Endothelial cell of umbilical vein (primary cell): ENCODE measurements around the gene RIMBP2. TPM values are rescaled to one million over a fixed set of nuclear protein-coding genes. Genes with fewer than 3 reads are reported as not detected.

ENCODE experiments used
- BruUV-seq: library from RNA; stranded (reverse); fragments of 400-500 nt; replicated peaks from 2 replicates; lab custom pipeline; 2021; lab: Mats Ljungman, UMichigan
- CTCF ChIA-PET: fragments of 300-600, 350-600 bp; sonication (Branson Sonifier 250); formaldehyde crosslinking; loops from one replicate; lab custom pipeline; 2021; ENCODE audit warnings: antibody characterized with exemption, inconsistent platforms; lab: Charles Lee
- POLR2A ChIA-PET: fragments of 300-600, 350-600 bp; sonication (Branson Sonifier 250); formaldehyde crosslinking; loops from one replicate; lab custom pipeline; 2021; ENCODE audit warnings: antibody characterized with exemption, inconsistent platforms; lab: Charles Lee
- DNase-seq: peaks from one replicate; pipeline ENCODE4 v3.0.0-alpha.2; 2011; ENCODE audit warnings: low read depth, low spot score
- FAIRE-seq: peaks from 2 replicates; lab custom pipeline; 2011; peaks lifted over from hg19 to GRCh38; lab: Jason Lieb, UNC
- H2AFZ ChIP-seq: 2 replicates; pipeline ENCODE4 v1.6.0; 2012; ENCODE audit warnings: low read depth, low read length, control low read depth, inconsistent platforms
- H3K27ac ChIP-seq: 2 replicates; pipeline ENCODE4 v1.5.1; 2011; ENCODE audit warnings: low read depth, mild to moderate bottlenecking, control low read depth, low read length, moderate library complexity; ENCODE audit not compliant: insufficient read depth
- H3K27me3 ChIP-seq, 2 experiments: 2 replicates each; pipeline versions ENCODE4 v1.6.0 to v1.6.1; 2011; ENCODE audit warnings: low read length in 2 of 2, mixed read lengths in 1 of 2; ENCODE audit not compliant: control insufficient read depth in 2 of 2, insufficient read depth in 2 of 2
- H3K36me3 ChIP-seq, 2 experiments: 2 replicates in 1 of 2; 3 replicates in 1 of 2; pipeline ENCODE4 v1.5.1; 2011; ENCODE audit warnings: low read length in 2 of 2, mild to moderate bottlenecking in 1 of 2, moderate library complexity in 1 of 2; ENCODE audit not compliant: control insufficient read depth in 2 of 2, insufficient read depth in 2 of 2; ENCODE audit errors: extremely low read depth in 1 of 2
- H3K4me1 ChIP-seq: 3 replicates; pipeline ENCODE4 v1.5.1; 2011; ENCODE audit warnings: mild to moderate bottlenecking, low read length; ENCODE audit not compliant: control insufficient read depth, insufficient read depth; ENCODE audit errors: extremely low read depth
- H3K4me2 ChIP-seq: 2 replicates; pipeline ENCODE4 v1.6.1; 2011; ENCODE audit warnings: low read length, control low read depth, mixed read lengths; ENCODE audit not compliant: insufficient read depth
- H3K4me3 ChIP-seq, 3 experiments: fragments of 200-600 bp in 1 of 3; sonication (generic), shearing (Covaris generic) in 1 of 3; replicated peaks in 1 of 3; 2 replicates each; pipeline ENCODE4 v1.5.1; 2011 to 2016; ENCODE audit warnings: control low read depth in 3 of 3, low read length in 3 of 3, mild to moderate bottlenecking in 2 of 3, inconsistent platforms in 1 of 3, low read depth in 1 of 3, moderate library complexity in 1 of 3; ENCODE audit not compliant: insufficient read depth in 1 of 3
- H3K79me2 ChIP-seq: 2 replicates; pipeline ENCODE4 v1.6.0; 2012; ENCODE audit warnings: low read length, inconsistent platforms; ENCODE audit not compliant: control insufficient read depth, insufficient read depth
- H3K9ac ChIP-seq: replicated peaks from 2 replicates; pipeline ENCODE3; 2011; ENCODE audit warnings: low read length, control low read depth; ENCODE audit not compliant: insufficient read depth; ENCODE audit errors: extremely low read depth
- H3K9me1 ChIP-seq: replicated peaks from 3 replicates; pipeline ENCODE4 v1.6.0; 2011; ENCODE audit warnings: mild to moderate bottlenecking, low read length; ENCODE audit not compliant: control insufficient read depth, insufficient read depth; ENCODE audit errors: extremely low read depth
- H3K9me3 ChIP-seq: replicated peaks from 2 replicates; pipeline ENCODE4 v1.5.1; 2012; ENCODE audit warnings: low read length, inconsistent platforms; ENCODE audit not compliant: control insufficient read depth, insufficient read depth
- H4K20me1 ChIP-seq: replicated peaks from 2 replicates; pipeline ENCODE3; 2011; ENCODE audit warnings: mild to moderate bottlenecking, low read length; ENCODE audit not compliant: control insufficient read depth, insufficient read depth; ENCODE audit errors: extremely low read depth
- EZH2 ChIP-seq: IDR thresholded peaks from 2 replicates; pipeline ENCODE4 v1.6.1; 2012; ENCODE audit warnings: borderline replicate concordance, low read depth, mild to moderate bottlenecking, moderate library complexity, low read length, inconsistent platforms; ENCODE audit not compliant: severe bottlenecking
- FOS ChIP-seq: IDR thresholded peaks from 2 replicates; pipeline ENCODE4 v1.6.1; 2011; ENCODE audit warnings: mild to moderate bottlenecking, low read length, moderate library complexity, borderline replicate concordance; ENCODE audit not compliant: insufficient read depth
- GATA2 ChIP-seq: IDR thresholded peaks from 2 replicates; pipeline ENCODE4 v1.7.0; 2011; ENCODE audit warnings: low read depth, mild to moderate bottlenecking, moderate library complexity, mixed read lengths, low read length; ENCODE audit not compliant: insufficient read length, insufficient read depth
- JUN ChIP-seq: IDR thresholded peaks from 2 replicates; pipeline ENCODE4 v1.6.1; 2011; ENCODE audit warnings: borderline replicate concordance, low read depth; ENCODE audit not compliant: insufficient read length, insufficient read depth
- MYC ChIP-seq: IDR thresholded peaks from one replicate; pipeline ENCODE4 v1.6.1; 2011; ENCODE audit warnings: mild to moderate bottlenecking, low read depth, low read length
- POLR2A ChIP-seq: IDR thresholded peaks from 2 replicates; pipeline ENCODE4 v1.6.1; 2012; ENCODE audit warnings: low read depth, mild to moderate bottlenecking, control low read depth, low read length
- POLR2AphosphoS5 ChIP-seq: IDR thresholded peaks from 2 replicates; pipeline ENCODE4 v1.6.1; 2012; ENCODE audit warnings: low read depth, mild to moderate bottlenecking, control low read depth, low read length, moderate library complexity; ENCODE audit not compliant: insufficient read depth
- dilution Hi-C: fragments of 300-500 bp; cut with MboI; formaldehyde crosslinking; loops from one replicate; pipeline ENCODE4 v1.15.0; 2019; ENCODE audit warnings: low sequenced_read_pairs; ENCODE audit not compliant: extremely low pct_ligation_motif_present
- intact Hi-C: fragments of 100-400 bp; cut with micrococcal nuclease; formaldehyde crosslinking; loops from one replicate; pipeline ENCODE4 v1.10.0; 2022
- polyA plus RNA-seq, 4 experiments: library from polyadenylated mRNA; depleted of rRNA in 3 of 4; stranded (reverse) in 3 of 4; unstranded in 1 of 4; fragments of >200 nt; gene quantifications; 2 replicates each; pipeline versions ENCODE4 v1.2.1 to v1.2.3, GENCODE V29; 2011 to 2012; ENCODE audit warnings: missing spikeins in 1 of 4
- total RNA-seq: library from RNA; stranded (reverse); gene quantifications from 2 replicates; pipeline ENCODE4 v1.2.3, GENCODE V29; 2021
- TF ChIP-seq, protein P1 (sequence below): IDR thresholded peaks from 2 replicates; pipeline ENCODE4 v1.6.1; 2011; ENCODE audit not compliant: insufficient read depth, insufficient read length
- TF ChIP-seq, protein P2 (sequence below), 2 donors: IDR thresholded peaks; 1 replicate in 1 of 2; 2 replicates in 1 of 2; pipeline ENCODE4 v1.5.1; 2011; ENCODE audit warnings: low read length in 2 of 2, mild to moderate bottlenecking in 2 of 2, moderate library complexity in 2 of 2, control low read depth in 1 of 2, inconsistent platforms in 1 of 2, low read depth in 1 of 2; ENCODE audit not compliant: insufficient read depth in 1 of 2; ENCODE audit errors: extremely low read depth in 1 of 2

Gene RIMBP2
- total and polyA plus RNA-seq, 2 donors (not counting 3 experiments of a cell fraction or from before 2014, with no cell fraction given) = 0.04 TPM; not detected in 1

DNA sequence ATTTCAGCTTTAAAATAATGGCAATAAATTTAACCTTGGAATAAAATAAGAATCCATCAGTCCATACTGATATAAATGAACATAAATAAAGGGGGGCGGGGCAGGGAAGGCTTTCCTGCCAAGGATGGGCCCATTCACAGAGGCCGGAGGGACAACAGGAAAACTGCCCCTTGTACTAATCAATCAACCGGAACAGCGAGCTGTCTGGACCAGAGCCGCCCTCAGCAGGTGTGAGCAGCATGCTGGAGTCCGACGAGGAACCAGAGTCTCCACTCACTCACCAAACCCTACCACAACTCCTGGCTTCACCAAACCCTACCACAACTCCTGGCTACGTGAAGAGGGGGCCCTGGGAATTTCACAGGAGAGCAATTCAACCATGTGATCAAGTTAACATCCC, 51.3 kb downstream of the RIMBP2 start:
- POLR2A ChIA-PET = no interaction called here

GRCh38 chr12:130664252-130664651, 51.8 kb downstream of the RIMBP2 start:
- peaks cover 2% of the 10 kb centered on the region for H3K9me3 ChIP-seq
- no peaks in the 10 kb centered on the region for H3K4me1 ChIP-seq
- ChIA-PET CTCF (no interaction called here), POLR2A (no interaction called here)
- no peak overlapping the region for H2AFZ ChIP-seq
- H4K20me1 ChIP-seq = no peaks in the 10 kb centered on the region
- no peak overlapping the region for H3K27ac ChIP-seq
- intact Hi-C loops (no loop called here), dilution Hi-C loops (no loop called here)
- no peaks in the 10 kb centered on the region for H3K79me2 ChIP-seq
- no TSS peak for BruUV-seq
- no peaks in the 10 kb centered on the region for H3K9me1 ChIP-seq
- no peak overlapping the region for H3K4me3 ChIP-seq
- DNase-seq (no peak), FAIRE-seq (no peak)
- no peaks in the 10 kb centered on the region for H3K27me3 ChIP-seq
- no peak overlapping the region for H3K9ac ChIP-seq
- H3K4me2 ChIP-seq = no peak overlapping the region
- no peaks in the 10 kb centered on the region for H3K36me3 ChIP-seq
- TF ChIP-seq MYC (no peak), POLR2A (no peak), JUN (no peak), POLR2AphosphoS5 (no peak), GATA2 (no peak), EZH2 (no peak), FOS (no peak)
- TF ChIP-seq, protein P1, sequence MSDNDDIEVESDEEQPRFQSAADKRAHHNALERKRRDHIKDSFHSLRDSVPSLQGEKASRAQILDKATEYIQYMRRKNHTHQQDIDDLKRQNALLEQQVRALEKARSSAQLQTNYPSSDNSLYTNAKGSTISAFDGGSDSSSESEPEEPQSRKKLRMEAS = no peak
- TF ChIP-seq, protein P2, sequence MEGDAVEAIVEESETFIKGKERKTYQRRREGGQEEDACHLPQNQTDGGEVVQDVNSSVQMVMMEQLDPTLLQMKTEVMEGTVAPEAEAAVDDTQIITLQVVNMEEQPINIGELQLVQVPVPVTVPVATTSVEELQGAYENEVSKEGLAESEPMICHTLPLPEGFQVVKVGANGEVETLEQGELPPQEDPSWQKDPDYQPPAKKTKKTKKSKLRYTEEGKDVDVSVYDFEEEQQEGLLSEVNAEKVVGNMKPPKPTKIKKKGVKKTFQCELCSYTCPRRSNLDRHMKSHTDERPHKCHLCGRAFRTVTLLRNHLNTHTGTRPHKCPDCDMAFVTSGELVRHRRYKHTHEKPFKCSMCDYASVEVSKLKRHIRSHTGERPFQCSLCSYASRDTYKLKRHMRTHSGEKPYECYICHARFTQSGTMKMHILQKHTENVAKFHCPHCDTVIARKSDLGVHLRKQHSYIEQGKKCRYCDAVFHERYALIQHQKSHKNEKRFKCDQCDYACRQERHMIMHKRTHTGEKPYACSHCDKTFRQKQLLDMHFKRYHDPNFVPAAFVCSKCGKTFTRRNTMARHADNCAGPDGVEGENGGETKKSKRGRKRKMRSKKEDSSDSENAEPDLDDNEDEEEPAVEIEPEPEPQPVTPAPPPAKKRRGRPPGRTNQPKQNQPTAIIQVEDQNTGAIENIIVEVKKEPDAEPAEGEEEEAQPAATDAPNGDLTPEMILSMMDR (IDR thresholded peaks at IDR 0.05; ENCODE audit: extremely low read depth in 1 of 2, insufficient read depth in 1 of 2, low read depth in 1 of 2, low read length in 2 of 2) = no peak

More for the DNA sequence above, 51.3 kb downstream of the RIMBP2 start:
- Histone ChIP-seq H4K20me1 (no peaks in the 10 kb centered on the region), H3K4me3 (no peak overlapping the region), H2AFZ (no peak overlapping the region), H3K9me1 (no peaks in the 10 kb centered on the region), H3K9me3 (peaks cover 2% of the 10 kb centered on the region), H3K27ac (no peak overlapping the region), H3K36me3 (no peaks in the 10 kb centered on the region), H3K4me1 (no peaks in the 10 kb centered on the region), H3K27me3 (no peaks in the 10 kb centered on the region), H3K79me2 (no peaks in the 10 kb centered on the region), H3K9ac (no peak overlapping the region), H3K4me2 (no peak overlapping the region)
- BruUV-seq = no TSS peak
- intact Hi-C loops (no loop called here), dilution Hi-C loops (no loop called here)
- CTCF ChIA-PET = no interaction called here
- FAIRE-seq (no peak), DNase-seq (no peak)
- TF ChIP-seq FOS = no peak
- no peak for TF ChIP-seq GATA2
